ENCODE measurements around the gene PHF23.
"Not testable (repeated sequence)": the region's sequence is repeated elsewhere in the genome, so short reads cannot be mapped to it uniquely, and the experiment has no call there.

PHF23 gene

GRCh38 chr17:7249830-7250229, 10.6 kb upstream of the PHF23 start:
- TF ChIP-seq CTCF (IDR thresholded peaks at IDR 0.05; ENCODE audit: low read depth, low read length): no peak
- no peak for DNase-seq (ENCODE audit: extremely low read depth, low read depth)

GRCh38 chr17:7249214-7249613, 10.0 kb upstream of the PHF23 start:
- no peak for TF ChIP-seq CTCF (IDR thresholded peaks at IDR 0.05; ENCODE audit: low read depth, low read length)

GRCh38 chr17:7248796-7249195, 9.5 kb upstream of the PHF23 start:
- TF ChIP-seq CTCF (IDR thresholded peaks at IDR 0.05; ENCODE audit: low read depth, low read length): no peak
- no peak for DNase-seq (ENCODE audit: extremely low read depth, low read depth)

More at GRCh38 chr17:7249214-7249613, 10.0 kb upstream of the PHF23 start:
- no peak for DNase-seq (ENCODE audit: extremely low read depth, low read depth)

- no peak for DNase-seq (ENCODE audit: extremely low read depth, low read depth)
- no peak for TF ChIP-seq CTCF (IDR thresholded peaks at IDR 0.05; ENCODE audit: low read depth, low read length)
Measured at GRCh38 chr17:7246779-7247178, 7.5 kb upstream of the PHF23 start.

GRCh38 chr17:7243838-7244237, 4.6 kb upstream of the PHF23 start:
- DNase-seq (ENCODE audit: extremely low read depth, low read depth): not testable (repeated sequence)

GRCh38 chr17:7243453-7243729, 4.1 kb upstream of the PHF23 start:
- no peak for TF ChIP-seq CTCF (IDR thresholded peaks at IDR 0.05; ENCODE audit: low read depth, low read length)

GRCh38 chr17:7242717-7243452, 3.6 kb upstream of the PHF23 start:
- DNase-seq (ENCODE audit: extremely low read depth, low read depth): peak; percentile 94
- no peak for TF ChIP-seq CTCF (IDR thresholded peaks at IDR 0.05; ENCODE audit: low read depth, low read length)

More at GRCh38 chr17:7243453-7243729, 4.1 kb upstream of the PHF23 start:
- no peak for DNase-seq (ENCODE audit: extremely low read depth, low read depth)
